H9 (cell line): ENCODE results near the gene BCL2L1. TPM values are rescaled to one million over a fixed set of nuclear protein-coding genes. Genes with fewer than 3 reads are reported as not detected.

ENCODE experiments used
- DNase-seq: peaks from one replicate; pipeline ENCODE4 v3.0.0-alpha.2; 2017
- H2AFZ ChIP-seq: one replicate; pipeline ENCODE4 v1.6.1; 2013; ENCODE audit warnings: mild to moderate bottlenecking, low read length, control low read depth, moderate library complexity
- H2AK5ac ChIP-seq: 2 replicates; pipeline ENCODE4 v1.6.1; 2013; ENCODE audit warnings: low read length, control low read depth, mixed read lengths; ENCODE audit not compliant: insufficient read length
- H2BK120ac ChIP-seq: one replicate; pipeline ENCODE4 v1.6.1; 2013; ENCODE audit warnings: low read depth, mild to moderate bottlenecking, low read length, control low read depth, inconsistent platforms; ENCODE audit not compliant: poor library complexity, severe bottlenecking
- H2BK12ac ChIP-seq: 2 replicates; pipeline ENCODE4 v1.6.1; 2013; ENCODE audit warnings: low read length, control low read depth, mixed read lengths, low read depth; ENCODE audit not compliant: insufficient read length
- H2BK15ac ChIP-seq: 2 replicates; pipeline ENCODE4 v1.6.1; 2013; ENCODE audit warnings: low read depth, low read length, control low read depth
- H2BK20ac ChIP-seq: one replicate; pipeline ENCODE4 v1.6.1; 2013; ENCODE audit warnings: low read depth, mild to moderate bottlenecking, low read length, control low read depth, inconsistent platforms; ENCODE audit not compliant: poor library complexity, severe bottlenecking
- H2BK5ac ChIP-seq: 2 replicates; pipeline ENCODE4 v1.6.1; 2013; ENCODE audit warnings: low read length, control low read depth, mixed read lengths; ENCODE audit not compliant: insufficient read length
- H3K14ac ChIP-seq: 2 replicates; pipeline ENCODE4 v1.6.1; 2013; ENCODE audit warnings: low read length, control low read depth; ENCODE audit not compliant: insufficient read depth
- H3K18ac ChIP-seq: 2 replicates; pipeline ENCODE4 v1.6.1; 2013; ENCODE audit warnings: low read depth, mild to moderate bottlenecking, mixed read lengths, low read length, control low read depth; ENCODE audit not compliant: insufficient read length
- H3K23ac ChIP-seq: 2 replicates; pipeline ENCODE4 v1.6.1; 2013; ENCODE audit warnings: low read length, control low read depth, mixed read lengths, low read depth; ENCODE audit not compliant: insufficient read length
- H3K23me2 ChIP-seq: 2 replicates; pipeline ENCODE4 v1.6.1; 2013; ENCODE audit warnings: low read depth, mild to moderate bottlenecking, mixed read lengths, low read length, control low read depth; ENCODE audit not compliant: insufficient read length, poor library complexity, severe bottlenecking
- H3K27ac ChIP-seq: 2 replicates; pipeline ENCODE4 v1.5.1; 2013; ENCODE audit warnings: low read length, control low read depth, mixed read lengths, low read depth; ENCODE audit not compliant: insufficient read length
- H3K27me3 ChIP-seq: 2 replicates; pipeline ENCODE4 v1.6.1; 2013; ENCODE audit warnings: low read length, control low read depth, inconsistent platforms; ENCODE audit not compliant: insufficient read depth
- H3K4ac ChIP-seq: 2 replicates; pipeline ENCODE4 v1.6.1; 2013; ENCODE audit warnings: low read depth, mild to moderate bottlenecking, control low read depth, inconsistent platforms, low read length, moderate library complexity
- H3K4me1 ChIP-seq: 2 replicates; pipeline ENCODE4 v1.6.1; 2013; ENCODE audit warnings: low read length, control low read depth, inconsistent platforms; ENCODE audit not compliant: insufficient read depth
- H3K4me2 ChIP-seq: 2 replicates; pipeline ENCODE4 v1.6.1; 2013; ENCODE audit warnings: low read length, control low read depth, mixed read lengths; ENCODE audit not compliant: insufficient read length, insufficient read depth
- H3K56ac ChIP-seq: 2 replicates; pipeline ENCODE4 v1.6.1; 2013; ENCODE audit warnings: low read depth, mild to moderate bottlenecking, mixed read lengths, low read length, control low read depth; ENCODE audit not compliant: insufficient read length
- H3K79me1 ChIP-seq: 2 replicates; pipeline ENCODE4 v1.6.1; 2013; ENCODE audit warnings: low read depth, mild to moderate bottlenecking, moderate library complexity, low read length, control low read depth, inconsistent platforms; ENCODE audit not compliant: insufficient read depth, poor library complexity, severe bottlenecking
- H3K79me2 ChIP-seq: 2 replicates; pipeline ENCODE4 v1.6.1; 2013; ENCODE audit warnings: low read length, control low read depth, inconsistent platforms; ENCODE audit not compliant: insufficient read depth
- H3K9ac ChIP-seq: 2 replicates; pipeline ENCODE4 v1.6.1; 2013; ENCODE audit warnings: low read length, control low read depth, mixed read lengths; ENCODE audit not compliant: insufficient read length; ENCODE audit errors: extremely low read depth
- H3K9me3 ChIP-seq: one replicate; pipeline ENCODE4 v1.6.1; 2013; ENCODE audit warnings: low read depth, low read length, inconsistent platforms; ENCODE audit not compliant: control insufficient read depth
- H3T11ph ChIP-seq: one replicate; pipeline ENCODE4 v1.6.1; 2013; ENCODE audit warnings: mild to moderate bottlenecking, low read length, control low read depth, inconsistent platforms
- H4K20me1 ChIP-seq: one replicate; pipeline ENCODE4 v1.6.1; 2013; ENCODE audit not compliant: control insufficient read depth, insufficient read length, insufficient read depth
- H4K5ac ChIP-seq: 2 replicates; pipeline ENCODE4 v1.6.1; 2013; ENCODE audit warnings: low read depth, mild to moderate bottlenecking, mixed read lengths, low read length, control low read depth; ENCODE audit not compliant: insufficient read length
- H4K8ac ChIP-seq: replicated peaks from 2 replicates; pipeline ENCODE4 v1.6.1; 2013; ENCODE audit warnings: low read length, control low read depth, mixed read lengths, low read depth; ENCODE audit not compliant: insufficient read length
- H4K91ac ChIP-seq: 2 replicates; pipeline ENCODE4 v1.6.1; 2013; ENCODE audit warnings: low read depth, mild to moderate bottlenecking, moderate library complexity, mixed read lengths, low read length, control low read depth; ENCODE audit not compliant: insufficient read length
- H3K27ac Mint-ChIP-seq, 3 experiments: 2 replicates in 2 of 3; 3 replicates in 1 of 3; pipeline ENCODE4 v1.8.0; 2020 to 2021; ENCODE audit warnings: mixed read lengths in 3 of 3, mild to moderate bottlenecking in 1 of 3, moderate library complexity in 1 of 3
- H3K27me3 Mint-ChIP-seq: 2 replicates; pipeline ENCODE4 v1.8.0; 2021; ENCODE audit warnings: low read depth, mild to moderate bottlenecking, moderate library complexity, mixed read lengths
- H3K36me3 Mint-ChIP-seq, 3 experiments: 2 replicates in 2 of 3; 3 replicates in 1 of 3; pipeline ENCODE4 v1.8.0; 2020 to 2021; ENCODE audit warnings: low read depth in 3 of 3, mixed read lengths in 3 of 3; ENCODE audit not compliant: insufficient read depth in 1 of 3
- H3K4me1 Mint-ChIP-seq, 2 experiments: 2 replicates each; pipeline ENCODE4 v1.8.0; 2020; ENCODE audit warnings: mixed read lengths in 2 of 2
- H3K4me3 Mint-ChIP-seq, 2 experiments: 2 replicates in 1 of 2; 3 replicates in 1 of 2; pipeline ENCODE4 v1.8.0; 2020 to 2021; ENCODE audit warnings: mild to moderate bottlenecking in 2 of 2, mixed read lengths in 2 of 2, moderate library complexity in 1 of 2
- H3K9me3 Mint-ChIP-seq, 2 experiments: 2 replicates in 1 of 2; 3 replicates in 1 of 2; pipeline ENCODE4 v1.8.0; 2020; ENCODE audit warnings: mild to moderate bottlenecking in 2 of 2, mixed read lengths in 2 of 2, moderate library complexity in 1 of 2
- WGBS: extraction: QIAGEN DNeasy Blood & Tissue Kit; methylation state at CpG from one replicate; pipeline ENCODE4 v1.1.7; 2013; ENCODE audit warnings: missing lambda C conversion rate, low lambda C conversion rate, mixed read lengths; ENCODE audit not compliant: insufficient read length; ENCODE audit errors: extremely low coverage; 5-methylcytosine and 5-hydroxymethylcytosine counted together
- total RNA-seq: library from RNA; stranded (reverse); gene quantifications from 2 replicates; pipeline ENCODE4 v1.2.1, GENCODE V29; 2021
- TF ChIP-seq, protein P1 (sequence below): fragments of 200-600 bp; sonication (generic); conservative IDR thresholded peaks from 3 replicates; pipeline ENCODE4 v1.8.0; 2021; ENCODE audit warnings: antibody characterized with exemption, mild to moderate bottlenecking

The BCL2L1 gene
- total RNA-seq, 1 experiment from 2014 or later, result 105 TPM

- H3K4me2 ChIP-seq, result no peak overlapping the region
- no peak overlapping the region for H4K5ac ChIP-seq
- no peak overlapping the region for H3K56ac ChIP-seq
- Mint-ChIP-seq H3K27me3 (no peaks in the 10 kb centered on the region), H3K9me3 (no peaks in the 10 kb centered on the region), H3K27ac (peak overlapping the region in 2 of 3 experiments; percentile 32 to 84; a peak in 4 of 7 replicates), H3K4me3 (no peak overlapping the region), H3K4me1 (peaks cover 3 to 9% of the 10 kb centered on the region in 2 experiments; a peak in 3 of 4 replicates), H3K36me3 (peaks cover 11 to 50% (median 25%) of the 10 kb centered on the region in 3 experiments; a peak in 6 of 7 replicates)
- no peak overlapping the region for H3T11ph ChIP-seq
- H3K23me2 ChIP-seq, result no peaks in the 10 kb centered on the region
- peaks cover 6% of the 10 kb centered on the region; the same call in 1 of the 2 replicates for H3K79me2 ChIP-seq
- TF ChIP-seq, protein P1, sequence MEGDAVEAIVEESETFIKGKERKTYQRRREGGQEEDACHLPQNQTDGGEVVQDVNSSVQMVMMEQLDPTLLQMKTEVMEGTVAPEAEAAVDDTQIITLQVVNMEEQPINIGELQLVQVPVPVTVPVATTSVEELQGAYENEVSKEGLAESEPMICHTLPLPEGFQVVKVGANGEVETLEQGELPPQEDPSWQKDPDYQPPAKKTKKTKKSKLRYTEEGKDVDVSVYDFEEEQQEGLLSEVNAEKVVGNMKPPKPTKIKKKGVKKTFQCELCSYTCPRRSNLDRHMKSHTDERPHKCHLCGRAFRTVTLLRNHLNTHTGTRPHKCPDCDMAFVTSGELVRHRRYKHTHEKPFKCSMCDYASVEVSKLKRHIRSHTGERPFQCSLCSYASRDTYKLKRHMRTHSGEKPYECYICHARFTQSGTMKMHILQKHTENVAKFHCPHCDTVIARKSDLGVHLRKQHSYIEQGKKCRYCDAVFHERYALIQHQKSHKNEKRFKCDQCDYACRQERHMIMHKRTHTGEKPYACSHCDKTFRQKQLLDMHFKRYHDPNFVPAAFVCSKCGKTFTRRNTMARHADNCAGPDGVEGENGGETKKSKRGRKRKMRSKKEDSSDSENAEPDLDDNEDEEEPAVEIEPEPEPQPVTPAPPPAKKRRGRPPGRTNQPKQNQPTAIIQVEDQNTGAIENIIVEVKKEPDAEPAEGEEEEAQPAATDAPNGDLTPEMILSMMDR, result no peak
- whole genome bisulfite sequencing, result no CpG with 5 or more reads among the region's 1 CpG
- no peak overlapping the region for H2BK20ac ChIP-seq
- H3K27me3 ChIP-seq, result no peaks in the 10 kb centered on the region
- H3K4ac ChIP-seq, result no peak overlapping the region
- H3K79me1 ChIP-seq, result peaks cover 11% of the 10 kb centered on the region
- H3K4me1 ChIP-seq, result no peaks in the 10 kb centered on the region
- no peak overlapping the region for H2BK5ac ChIP-seq
- no peak overlapping the region for H4K91ac ChIP-seq
- H4K8ac ChIP-seq, result no peak overlapping the region
- no peak overlapping the region for H3K27ac ChIP-seq
- H2BK120ac ChIP-seq, result no peak overlapping the region
- no peak overlapping the region for H2AFZ ChIP-seq
- H3K14ac ChIP-seq, result no peak overlapping the region
- H2BK15ac ChIP-seq, result no peak overlapping the region
- no peak overlapping the region for H2BK12ac ChIP-seq
- no peak overlapping the region for H3K9ac ChIP-seq
- DNase-seq, result no peak
- no peaks in the 10 kb centered on the region for H4K20me1 ChIP-seq
- no peaks in the 10 kb centered on the region for H3K9me3 ChIP-seq
- H3K23ac ChIP-seq, result no peak overlapping the region
- no peak overlapping the region for H2AK5ac ChIP-seq
- no peak overlapping the region for H3K18ac ChIP-seq
Observed at GRCh38 chr20:31751126-31751525, 28.5 kb upstream of the BCL2L1 start.
